A549 treated with CORT108297 at 1 μM for 4 hours (cell line): ENCODE data around the gene ABITRAM. TPM values are rescaled to one million over a fixed set of nuclear protein-coding genes. Genes with fewer than 3 reads are reported as not detected.

Experiments
- total RNA-seq: library from RNA; stranded (reverse); fragments of 200-300 nt; extraction: Qiagen RNA extraction; gene quantifications from 5 replicates; pipeline ENCODE4 v1.2.3, GENCODE V29; 2022

Gene ABITRAM
- total RNA-seq, result 20.3 to 25.2 TPM (median 21.1 TPM) in 5 replicates

GRCh38 chr9:108934323-108934893 lies at the start of gene ABITRAM:
Gene ABITRAM (plus strand): TSS chr9:108934400. CDS start chr9:108934487, 87 bp downstream.

GRCh38 chr9:108933718-108934322 lies 380 bp upstream of the ABITRAM start, which contains the start of gene ELP1:
Gene ELP1 (minus strand): TSS chr9:108934124. CDS start chr9:108931146, 2,978 bp downstream.

Other genes with a start within 250 kb of the ABITRAM start
- not detected in 5 replicates for gene ACTL7B, start 78.4 kb upstream of the ABITRAM start, total RNA-seq
- gene ACTL7A, start 72.1 kb upstream of the ABITRAM start, total RNA-seq, result not detected in 5 replicates
- gene ELP1, start 276 bp upstream of the ABITRAM start, total RNA-seq, result 18.4 to 23.5 TPM (median 20.0 TPM) in 5 replicates
- gene CTNNAL1, start 79.1 kb downstream of the ABITRAM start, total RNA-seq, result 46.4 to 55.0 TPM (median 49.2 TPM) in 5 replicates
- gene TMEM245, start 185.5 kb downstream of the ABITRAM start, total RNA-seq, result 35.2 to 52.0 TPM (median 45.3 TPM) in 5 replicates
- gene FRRS1L, start 232.8 kb downstream of the ABITRAM start, total RNA-seq, result 0.13 to 0.81 TPM (median 0.22 TPM) in 5 replicates